Fibroblast of lung (primary cell): Measurements from ENCODE around the gene ACTG1. TPM values are rescaled to one million over a fixed set of nuclear protein-coding genes. Genes with fewer than 3 reads are reported as not detected.

Experiments
- DNase-seq, 2 donors: peaks; one replicate each; pipeline versions ENCODE4 v3.0.0 to v3.0.0-alpha.2; 2010; ENCODE audit warnings: low read depth in 2 of 2
- H2AFZ ChIP-seq: 2 replicates; pipeline ENCODE4 v1.5.1; 2012; ENCODE audit warnings: low read length, control low read depth, inconsistent platforms
- H3K27ac ChIP-seq: 2 replicates; pipeline ENCODE4 v1.5.1; 2011; ENCODE audit warnings: low read length, control low read depth; ENCODE audit not compliant: insufficient read depth
- H3K27me3 ChIP-seq: 2 replicates; pipeline ENCODE4 v1.5.1; 2011; ENCODE audit warnings: mild to moderate bottlenecking, low read length; ENCODE audit not compliant: control insufficient read depth, insufficient read depth
- H3K36me3 ChIP-seq: 2 replicates; pipeline ENCODE4 v1.5.1; 2011; ENCODE audit warnings: low read length; ENCODE audit not compliant: control insufficient read depth, insufficient read depth
- H3K4me1 ChIP-seq: 2 replicates; pipeline ENCODE4 v1.5.1; 2011; ENCODE audit warnings: low read length; ENCODE audit not compliant: control insufficient read depth, insufficient read depth; ENCODE audit errors: extremely low read depth
- H3K4me2 ChIP-seq: 2 replicates; pipeline ENCODE4 v1.5.1; 2011; ENCODE audit warnings: low read length, control low read depth; ENCODE audit not compliant: insufficient read depth; ENCODE audit errors: extremely low read depth
- H3K4me3 ChIP-seq, 4 experiments: fragments of 200-600 bp in 1 of 4; sonication (generic) in 1 of 4; replicated peaks in 1 of 4; 2 replicates each; pipeline ENCODE4 v1.5.1; 2011 to 2016; ENCODE audit warnings: low read length in 4 of 4, low read depth in 3 of 4, mild to moderate bottlenecking in 3 of 4, control low read depth in 2 of 4, inconsistent platforms in 1 of 4, mixed read lengths in 1 of 4; ENCODE audit not compliant: insufficient read depth in 1 of 4; ENCODE audit errors: control extremely low read depth in 1 of 4
- H3K79me2 ChIP-seq: 2 replicates; pipeline ENCODE4 v1.5.1; 2012; ENCODE audit warnings: mild to moderate bottlenecking, low read length, inconsistent platforms; ENCODE audit not compliant: control insufficient read depth, insufficient read depth
- H3K9ac ChIP-seq: 2 replicates; pipeline ENCODE4 v1.5.1; 2011; ENCODE audit warnings: mild to moderate bottlenecking, low read length, control low read depth; ENCODE audit not compliant: insufficient read depth
- H3K9me3 ChIP-seq: 2 replicates; pipeline ENCODE4 v1.5.1; 2012; ENCODE audit warnings: low read depth, low read length; ENCODE audit not compliant: control insufficient read depth, insufficient read depth
- H4K20me1 ChIP-seq: 2 replicates; pipeline ENCODE4 v1.5.1; 2011; ENCODE audit warnings: low read length; ENCODE audit not compliant: control insufficient read depth, insufficient read depth; ENCODE audit errors: extremely low read depth
- EZH2 ChIP-seq: IDR thresholded peaks from 2 replicates; pipeline ENCODE4 v1.5.1; 2012; ENCODE audit warnings: low read length, control low read depth, mild to moderate bottlenecking; ENCODE audit errors: missing control alignments
- polyA plus RNA-seq, 2 donors: library from polyadenylated mRNA; depleted of rRNA in 1 of 2; stranded (reverse) in 1 of 2; unstranded in 1 of 2; fragments of >200 nt; gene quantifications; 2 replicates each; pipeline ENCODE4 v1.2.1, GENCODE V29; 2011 to 2012; ENCODE audit warnings: missing spikeins in 1 of 2
- total RNA-seq: library from RNA; depleted of rRNA; stranded (reverse); fragments of >200 nt; gene quantifications from 2 replicates; pipeline ENCODE4 v1.2.1, GENCODE V29; 2014
- TF ChIP-seq, protein P1 (sequence below), 2 donors: IDR thresholded peaks in 1 of 2; conservative IDR thresholded peaks in 1 of 2; 1 replicate in 1 of 2; 2 replicates in 1 of 2; pipeline ENCODE4 v1.5.1; 2011 to 2012; ENCODE audit warnings: low read length in 2 of 2, control low read depth in 1 of 2, inconsistent platforms in 1 of 2, low read depth in 1 of 2, mild to moderate bottlenecking in 1 of 2

ACTG1 gene
- total and polyA plus RNA-seq, 2 donors (not counting 1 experiment from before 2014, with no cell fraction given): 5,538 to 8,446 TPM

DNA sequence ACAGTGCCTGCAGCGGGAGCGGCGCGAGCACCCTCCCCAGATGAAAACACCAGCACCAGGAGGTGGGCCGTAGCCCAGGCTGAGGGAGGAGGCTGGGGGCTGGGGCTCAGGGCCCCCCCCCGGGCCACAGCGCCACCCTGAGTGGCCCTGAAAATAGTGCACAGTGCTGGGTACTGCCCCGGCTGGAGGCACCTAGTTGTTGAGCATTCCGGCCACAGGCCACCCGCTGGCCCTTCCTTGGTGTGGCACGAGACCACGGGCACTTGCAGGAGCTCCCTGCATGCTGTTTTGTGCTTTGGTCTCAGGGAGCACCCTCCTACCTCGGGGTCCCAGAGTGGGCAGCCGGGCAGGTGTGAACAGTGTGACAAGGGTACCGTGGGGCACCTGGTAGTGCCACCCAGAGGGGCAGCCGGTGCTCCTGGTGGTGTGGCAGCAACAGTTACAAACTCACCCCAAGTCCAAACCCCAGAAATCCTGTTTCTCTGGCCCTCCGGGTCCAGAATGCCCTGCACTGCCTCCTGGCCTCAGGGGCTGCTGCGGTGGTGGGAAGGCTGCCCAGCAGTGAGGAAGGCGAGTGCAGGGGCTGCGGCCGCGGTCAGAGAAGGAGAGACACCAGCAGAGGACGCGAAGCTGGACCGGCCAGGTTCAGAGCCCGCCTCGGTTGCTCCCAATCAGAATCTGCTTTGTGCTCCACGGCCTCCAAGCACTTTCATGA, 27.5 kb upstream of the ACTG1 start:
- H3K79me2 ChIP-seq: no peaks in the 10 kb centered on the region
- no peaks in the 10 kb centered on the region for H3K4me1 ChIP-seq
- no peak overlapping the region for H3K9ac ChIP-seq
- H3K27ac ChIP-seq: no peak overlapping the region
- no peak overlapping the region for H2AFZ ChIP-seq
- H3K4me2 ChIP-seq: no peak overlapping the region
- H3K9me3 ChIP-seq: no peaks in the 10 kb centered on the region
- H4K20me1 ChIP-seq: no peaks in the 10 kb centered on the region
- H3K27me3 ChIP-seq: peaks cover 11% of the 10 kb centered on the region
- peaks cover 22% of the 10 kb centered on the region for H3K36me3 ChIP-seq
- TF ChIP-seq, protein P1, sequence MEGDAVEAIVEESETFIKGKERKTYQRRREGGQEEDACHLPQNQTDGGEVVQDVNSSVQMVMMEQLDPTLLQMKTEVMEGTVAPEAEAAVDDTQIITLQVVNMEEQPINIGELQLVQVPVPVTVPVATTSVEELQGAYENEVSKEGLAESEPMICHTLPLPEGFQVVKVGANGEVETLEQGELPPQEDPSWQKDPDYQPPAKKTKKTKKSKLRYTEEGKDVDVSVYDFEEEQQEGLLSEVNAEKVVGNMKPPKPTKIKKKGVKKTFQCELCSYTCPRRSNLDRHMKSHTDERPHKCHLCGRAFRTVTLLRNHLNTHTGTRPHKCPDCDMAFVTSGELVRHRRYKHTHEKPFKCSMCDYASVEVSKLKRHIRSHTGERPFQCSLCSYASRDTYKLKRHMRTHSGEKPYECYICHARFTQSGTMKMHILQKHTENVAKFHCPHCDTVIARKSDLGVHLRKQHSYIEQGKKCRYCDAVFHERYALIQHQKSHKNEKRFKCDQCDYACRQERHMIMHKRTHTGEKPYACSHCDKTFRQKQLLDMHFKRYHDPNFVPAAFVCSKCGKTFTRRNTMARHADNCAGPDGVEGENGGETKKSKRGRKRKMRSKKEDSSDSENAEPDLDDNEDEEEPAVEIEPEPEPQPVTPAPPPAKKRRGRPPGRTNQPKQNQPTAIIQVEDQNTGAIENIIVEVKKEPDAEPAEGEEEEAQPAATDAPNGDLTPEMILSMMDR (conservative IDR thresholded peaks at IDR 0.05 in 1 of 2, IDR thresholded peaks at IDR 0.05 in 1 of 2; ENCODE audit: low read depth in 1 of 2, low read length in 2 of 2): no peak
- no peak for TF ChIP-seq EZH2
- H3K4me3 ChIP-seq: no peak overlapping the region
- no peak for DNase-seq

DNA sequence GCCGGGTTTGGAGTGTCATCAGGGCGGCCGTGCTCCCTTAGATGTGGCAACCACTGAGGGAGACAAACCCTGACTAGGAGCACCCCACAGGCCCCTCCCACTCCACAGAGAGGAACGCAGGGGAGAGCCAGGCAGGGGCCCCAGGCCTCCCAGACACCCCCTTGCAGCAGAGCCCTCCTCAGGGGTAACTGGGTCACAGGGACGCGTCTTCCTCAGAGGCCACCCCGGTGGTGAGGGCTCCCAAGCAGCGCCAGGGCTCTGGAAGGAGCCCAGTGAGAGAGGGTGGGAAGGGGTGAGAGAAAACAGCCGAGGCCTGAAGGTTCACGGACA, 26.9 kb upstream of the ACTG1 start:
- Histone ChIP-seq H2AFZ (no peak overlapping the region), H3K27me3 (peaks cover 11% of the 10 kb centered on the region), H3K9me3 (no peaks in the 10 kb centered on the region), H3K4me2 (no peak overlapping the region), H3K36me3 (peaks cover 21% of the 10 kb centered on the region), H3K4me3 (no peak overlapping the region), H3K79me2 (no peaks in the 10 kb centered on the region), H3K4me1 (no peaks in the 10 kb centered on the region), H3K27ac (no peak overlapping the region), H3K9ac (no peak overlapping the region), H4K20me1 (no peaks in the 10 kb centered on the region)
- no peak for TF ChIP-seq EZH2
- TF ChIP-seq, protein P1 (conservative IDR thresholded peaks at IDR 0.05 in 1 of 2, IDR thresholded peaks at IDR 0.05 in 1 of 2; ENCODE audit: low read depth in 1 of 2, low read length in 2 of 2): no peak
- DNase-seq: no peak

DNA sequence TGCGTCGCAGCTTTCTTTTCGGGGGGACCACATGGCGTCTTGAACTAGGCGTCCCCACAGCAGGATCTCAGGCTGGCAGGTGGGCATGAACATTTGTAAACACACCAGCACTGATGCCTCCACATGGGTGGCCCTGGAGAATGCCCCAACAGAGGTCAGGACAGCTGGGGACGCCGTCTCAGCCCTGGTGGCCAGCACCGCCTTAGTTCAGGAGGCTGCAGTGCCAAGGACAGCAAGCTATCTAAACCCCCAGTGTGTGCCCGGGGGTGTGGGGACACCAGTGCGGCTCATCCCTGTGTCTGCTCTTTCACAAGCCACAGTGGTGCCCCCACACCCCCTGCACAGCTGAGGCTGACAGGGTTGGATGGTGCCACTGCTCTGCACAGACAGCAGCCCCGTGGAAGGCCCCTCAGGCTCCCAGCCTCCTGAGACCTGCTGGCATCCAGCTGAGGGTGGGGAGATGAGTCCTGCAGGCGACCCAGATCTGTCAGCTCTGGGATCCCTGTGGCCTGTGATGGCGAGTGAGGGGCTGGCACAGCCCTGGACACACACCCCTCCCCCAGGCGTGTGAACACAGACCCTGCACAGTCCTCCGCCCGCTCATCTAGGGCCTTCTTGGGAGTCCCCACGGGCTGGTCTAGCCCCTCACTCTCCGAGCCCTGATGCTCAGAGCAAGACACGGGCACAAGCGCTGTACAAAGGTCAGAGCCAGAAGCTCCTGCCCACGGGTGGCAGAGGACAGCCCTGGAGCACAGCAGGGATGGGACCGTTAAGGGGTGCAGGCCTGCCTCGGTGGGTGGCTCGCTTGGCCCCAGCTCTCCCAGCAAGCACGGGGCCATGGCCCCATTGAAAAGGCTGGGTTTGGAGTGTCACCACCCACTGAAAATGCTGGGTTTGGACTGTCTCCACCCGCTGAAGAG, 26.3 kb upstream of the ACTG1 start:
- H3K27ac ChIP-seq: no peak overlapping the region

More for the DNA sequence above, 26.3 kb upstream of the ACTG1 start:
- H3K27me3 ChIP-seq: peaks cover 11% of the 10 kb centered on the region
- TF ChIP-seq EZH2: no peak
- TF ChIP-seq, protein P1 (conservative IDR thresholded peaks at IDR 0.05 in 1 of 2, IDR thresholded peaks at IDR 0.05 in 1 of 2; ENCODE audit: low read depth in 1 of 2, low read length in 2 of 2): no peak
- no peaks in the 10 kb centered on the region for H3K4me1 ChIP-seq
- H2AFZ ChIP-seq: no peak overlapping the region
- H4K20me1 ChIP-seq: no peaks in the 10 kb centered on the region
- H3K79me2 ChIP-seq: no peaks in the 10 kb centered on the region
- no peak overlapping the region for H3K4me3 ChIP-seq
- H3K4me2 ChIP-seq: no peak overlapping the region
- no peak overlapping the region for H3K9ac ChIP-seq
- no peaks in the 10 kb centered on the region for H3K9me3 ChIP-seq
- no peak for DNase-seq
- H3K36me3 ChIP-seq: peaks cover 17% of the 10 kb centered on the region
